ENCODE results near the gene ZNF335. TPM values are rescaled to one million over a fixed set of nuclear protein-coding genes. Genes with fewer than 3 reads are reported as not detected.

Gene ZNF335
- total and polyA plus RNA-seq, 2 of the 8 experiments (the other 6 are each of a cell fraction or from before 2014, with no cell fraction given): 12.4 to 14.6 TPM

DNA sequence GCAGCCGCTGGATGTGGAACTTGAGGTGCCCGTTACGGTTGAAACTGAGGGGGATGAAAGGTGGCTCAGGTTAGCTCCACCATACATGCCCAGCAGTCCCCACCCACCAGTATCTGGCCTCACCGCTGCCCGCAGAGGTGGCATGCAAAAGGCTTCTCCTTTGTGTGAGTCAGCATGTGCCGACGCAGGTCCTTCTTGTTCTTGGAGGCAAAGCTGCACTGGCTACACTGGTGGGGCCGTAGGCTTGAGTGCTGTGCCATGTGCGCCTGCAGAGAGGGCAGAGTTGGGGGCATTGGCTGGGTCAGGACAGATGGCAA lies 21.7 kb downstream of the ZNF335 start:
- H3K18ac ChIP-seq (ENCODE audit: extremely low read depth, low read length): no peak overlapping the region
- H3K14ac ChIP-seq (ENCODE audit: insufficient read length): no peak overlapping the region
- no peak overlapping the region for H2BK120ac ChIP-seq (replicated peaks; ENCODE audit: low read depth, low read length)
- H3K9me3 ChIP-seq (ENCODE audit: insufficient read depth in 2 of 2, low read depth in 1 of 2, low read length in 1 of 2): no peaks in the 10 kb centered on the region
- H2BK15ac ChIP-seq (ENCODE audit: low read length): no peak overlapping the region
- H2AK5ac ChIP-seq (ENCODE audit: low read depth, low read length): no peak overlapping the region
- peaks cover 16 to 51% (median 29%) of the 10 kb centered on the region in 4 experiments for H3K36me3 ChIP-seq (ENCODE audit: control insufficient read depth in 2 of 4, insufficient read depth in 4 of 4, low read length in 3 of 4)
- whole genome bisulfite sequencing, 2 experiments (ENCODE audit: extremely low coverage in 1 of 2, insufficient coverage in 1 of 2, insufficient read length in 1 of 2, insufficient replicate concordance in 2 of 2, low coverage in 1 of 2, low lambda C conversion rate in 2 of 2, missing lambda C conversion rate in 1 of 2): 91% methylated on average over 9 of the region's 9 CpGs; no CpG with 5 or more reads in 1 of the 2 experiments
- no peak overlapping the region for H3K23ac ChIP-seq (ENCODE audit: insufficient read length)
- no peak overlapping the region for H4K91ac ChIP-seq (replicated peaks; ENCODE audit: insufficient read length, low read length)
- no peak overlapping the region for H3K56ac ChIP-seq (replicated peaks; ENCODE audit: insufficient read length, low read depth, low read length)
- H4K20me1 ChIP-seq (replicated peaks in 1 of 2; ENCODE audit: control insufficient read depth in 1 of 2, insufficient read depth in 2 of 2, low read length in 2 of 2): peaks cover 0 to 13% of the 10 kb centered on the region in 2 experiments
- H2BK5ac ChIP-seq (ENCODE audit: low read depth, low read length): no peak overlapping the region
- H3K4ac ChIP-seq (replicated peaks; ENCODE audit: insufficient read length, low read depth, low read length): no peak overlapping the region
- H3K27me3 ChIP-seq (replicated peaks in 1 of 4; ENCODE audit: control insufficient read depth in 3 of 4, extremely low read depth in 1 of 4, insufficient read depth in 3 of 4, low read length in 3 of 4): no peaks in the 10 kb centered on the region
- H2BK12ac ChIP-seq (ENCODE audit: low read depth, low read length): no peak overlapping the region
- CTCF ChIA-PET (ENCODE audit: partially characterized antibody): interaction anchor here (1.9 to 8.7 kb wide), 3 partner anchors 11 to 19 kb away, joined by 7 to 82 read pairs (median 11); no protein-coding TSS in a partner anchor
- no peak overlapping the region for H3K4me3 ChIP-seq (ENCODE audit: extremely low read depth in 1 of 4, insufficient read depth in 2 of 4, low read depth in 3 of 4, low read length in 4 of 4)
- H3K79me1 ChIP-seq (ENCODE audit: low read depth, low read length): peaks cover 5% of the 10 kb centered on the region; the same call in 1 of the 2 replicates
- H3K79me2 ChIP-seq (ENCODE audit: control insufficient read depth in 1 of 2, insufficient read depth in 2 of 2, low read length in 2 of 2): no peaks in the 10 kb centered on the region
- no peak for FAIRE-seq
- H2AFZ ChIP-seq (ENCODE audit: low read length): no peak overlapping the region
- no peak overlapping the region for H2BK20ac ChIP-seq (ENCODE audit: low read length)
- H3K4me2 ChIP-seq (ENCODE audit: insufficient read depth in 1 of 2, low read depth in 2 of 2, low read length in 2 of 2): no peak overlapping the region
- H3K23me2 ChIP-seq (ENCODE audit: low read depth, low read length): no peaks in the 10 kb centered on the region
- POLR2A ChIA-PET (ENCODE audit: partially characterized antibody): interaction anchor here (1.1 to 14.0 kb wide), 12 partner anchors 14 to 134 kb away, joined by 3 to 283 read pairs (median 6); partner anchors contain the start of genes CTSA, NEURL2, PCIF1 and PLTP
- peaks cover 0 to 3% (median 1%) of the 10 kb centered on the region in 4 experiments; a peak in 1 of 7 replicates for H3K4me1 ChIP-seq (replicated peaks in 1 of 4; ENCODE audit: control insufficient read depth in 3 of 4, insufficient read depth in 4 of 4, low read length in 3 of 4)
- no peak for DNase-seq (ENCODE audit: low read depth in 1 of 2, low spot score in 2 of 2)
- TF ChIP-seq POLR2AphosphoS5 (IDR thresholded peaks at IDR 0.05; ENCODE audit: low read depth, low read length): peak; percentile 44; the same call in 1 of the 2 replicates
- no peak for TF ChIP-seq KDM1A (IDR thresholded peaks at IDR 0.05; ENCODE audit: borderline replicate concordance, low read length)
- H4K5ac ChIP-seq (ENCODE audit: insufficient read length, low read depth, low read length): no peak overlapping the region
- no peak overlapping the region for H3K9ac ChIP-seq (replicated peaks in 1 of 4; ENCODE audit: extremely low read depth in 1 of 4, low read depth in 3 of 4, low read length in 3 of 4)
- H4K8ac ChIP-seq (ENCODE audit: extremely low read depth, insufficient read depth, low read length): no peak overlapping the region; the same call in 1 of the 2 replicates
- no peak overlapping the region for H3K27ac ChIP-seq (ENCODE audit: low read depth, low read length)

All from H1 (cell line).